Breast epithelium (tissue), 3 donors: ENCODE measurements around the gene TMEM198.

Experiments
- POLR2A ChIP-seq: fragments of 450-650 bp; IDR thresholded peaks from one replicate; pipeline ENCODE4 v1.6.1; 2016; ENCODE audit warnings: antibody characterized with exemption, mild to moderate bottlenecking, moderate library complexity
- TF ChIP-seq, protein P1 (sequence below), 3 donors: fragments of 450-650 bp; IDR thresholded peaks; one replicate each; pipeline ENCODE4 v1.5.1; 2016 to 2017; ENCODE audit warnings: antibody characterized with exemption in 3 of 3, mild to moderate bottlenecking in 3 of 3, moderate library complexity in 3 of 3

DNA sequence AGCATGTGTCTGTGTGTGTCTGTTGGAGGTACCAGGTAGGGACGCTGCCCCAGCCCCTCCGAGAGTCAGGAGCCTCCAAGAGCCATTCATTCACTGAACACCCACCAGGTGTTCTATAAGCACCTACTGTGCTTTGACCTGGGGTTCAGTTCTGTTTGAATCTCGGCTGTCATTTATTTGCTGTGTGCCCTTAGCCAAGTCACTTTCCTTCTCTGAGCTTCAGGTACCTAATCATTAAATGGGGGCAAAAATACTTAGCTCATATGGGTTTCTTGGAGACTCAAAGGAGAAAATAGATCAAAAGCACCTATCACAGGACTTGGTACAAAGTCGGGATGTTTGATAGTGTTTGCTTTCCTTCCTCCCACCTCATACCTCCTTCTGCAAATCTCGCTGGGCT is 16.4 kb upstream of the TMEM198 start:
- TF ChIP-seq POLR2A, result no peak
- TF ChIP-seq, protein P1, sequence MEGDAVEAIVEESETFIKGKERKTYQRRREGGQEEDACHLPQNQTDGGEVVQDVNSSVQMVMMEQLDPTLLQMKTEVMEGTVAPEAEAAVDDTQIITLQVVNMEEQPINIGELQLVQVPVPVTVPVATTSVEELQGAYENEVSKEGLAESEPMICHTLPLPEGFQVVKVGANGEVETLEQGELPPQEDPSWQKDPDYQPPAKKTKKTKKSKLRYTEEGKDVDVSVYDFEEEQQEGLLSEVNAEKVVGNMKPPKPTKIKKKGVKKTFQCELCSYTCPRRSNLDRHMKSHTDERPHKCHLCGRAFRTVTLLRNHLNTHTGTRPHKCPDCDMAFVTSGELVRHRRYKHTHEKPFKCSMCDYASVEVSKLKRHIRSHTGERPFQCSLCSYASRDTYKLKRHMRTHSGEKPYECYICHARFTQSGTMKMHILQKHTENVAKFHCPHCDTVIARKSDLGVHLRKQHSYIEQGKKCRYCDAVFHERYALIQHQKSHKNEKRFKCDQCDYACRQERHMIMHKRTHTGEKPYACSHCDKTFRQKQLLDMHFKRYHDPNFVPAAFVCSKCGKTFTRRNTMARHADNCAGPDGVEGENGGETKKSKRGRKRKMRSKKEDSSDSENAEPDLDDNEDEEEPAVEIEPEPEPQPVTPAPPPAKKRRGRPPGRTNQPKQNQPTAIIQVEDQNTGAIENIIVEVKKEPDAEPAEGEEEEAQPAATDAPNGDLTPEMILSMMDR (IDR thresholded peaks at IDR 0.05), result no peak
